Middle frontal gyrus (tissue), 1 donor: Measurements from ENCODE around the gene KLHL25.

Experiments used
- DNase-seq: peaks from one replicate; pipeline ENCODE4 v3.0.0-alpha.2; 2015; ENCODE audit warnings: low spot score; ENCODE audit errors: extremely low spot score

KLHL25 gene

GRCh38 chr15:85778107-85778776 is 16.5 kb downstream of the KLHL25 start:
- DNase-seq = no peak

GRCh38 chr15:85777250-85778106 is 17.2 kb downstream of the KLHL25 start:
- no peak for DNase-seq

- no peak for DNase-seq
Observed at GRCh38 chr15:85773970-85774369, 20.8 kb downstream of the KLHL25 start.

GRCh38 chr15:85773249-85773648 is 21.5 kb downstream of the KLHL25 start:
- no peak for DNase-seq

- no peak for DNase-seq
Observed at GRCh38 chr15:85772668-85773067, 22.1 kb downstream of the KLHL25 start.

- DNase-seq = no peak
Observed at GRCh38 chr15:85771781-85772445, 22.8 kb downstream of the KLHL25 start.

- DNase-seq = no peak
Observed at GRCh38 chr15:85771271-85771670, 23.5 kb downstream of the KLHL25 start.

- no peak for DNase-seq
Observed at GRCh38 chr15:85770096-85771041, 24.4 kb downstream of the KLHL25 start.

GRCh38 chr15:85769182-85769900 is 25.4 kb downstream of the KLHL25 start:
- no peak for DNase-seq

GRCh38 chr15:85768595-85769168 is 26.0 kb downstream of the KLHL25 start:
- no peak for DNase-seq

- DNase-seq = no peak
Observed at GRCh38 chr15:85767785-85768529, 26.8 kb downstream of the KLHL25 start.

GRCh38 chr15:85766001-85766831 is 28.5 kb downstream of the KLHL25 start:
- no peak for DNase-seq

- no peak for DNase-seq
Observed at GRCh38 chr15:85764649-85765277, 30.0 kb downstream of the KLHL25 start.

- no peak for DNase-seq
Observed at GRCh38 chr15:85763673-85764633, 30.8 kb downstream of the KLHL25 start.

- no peak for DNase-seq
Observed at GRCh38 chr15:85763157-85763556, 31.6 kb downstream of the KLHL25 start.

- no peak for DNase-seq
Observed at GRCh38 chr15:85762756-85763127, 32.0 kb downstream of the KLHL25 start.
